UCSD-AML1 (cell line): ENCODE data around the gene FGD5.

Source experiments
- DNase-seq: peaks from one replicate; lab custom pipeline; 2025; ENCODE audit not compliant: unreplicated experiment; lab: John Stamatoyannopoulos, UW

FGD5 gene

GRCh38 chr3:14923476-14923875 is 104.7 kb downstream of the FGD5 start:
- DNase-seq, result no peak

- DNase-seq, result no peak
Observed at GRCh38 chr3:14925729-14926591, 107.2 kb downstream of the FGD5 start.

GRCh38 chr3:14926592-14926991 is 107.8 kb downstream of the FGD5 start:
- no peak for DNase-seq

- DNase-seq, result no peak
Observed at GRCh38 chr3:14927308-14927707, 108.5 kb downstream of the FGD5 start.

- DNase-seq, result no peak
Observed at GRCh38 chr3:14929310-14930074, 110.7 kb downstream of the FGD5 start.

GRCh38 chr3:14933820-14934425 is 115.2 kb downstream of the FGD5 start:
- DNase-seq, result no peak

- DNase-seq, result no peak
Observed at GRCh38 chr3:14935592-14936345, 117.0 kb downstream of the FGD5 start.

GRCh38 chr3:14938954-14939353 is 120.2 kb downstream of the FGD5 start:
- no peak for DNase-seq

- no peak for DNase-seq
Observed at GRCh38 chr3:14941871-14942270, 123.1 kb downstream of the FGD5 start.

- DNase-seq, result no peak
Observed at GRCh38 chr3:14943042-14943441, 124.3 kb downstream of the FGD5 start.

- no peak for DNase-seq
Observed at GRCh38 chr3:14946236-14946635, 127.5 kb downstream of the FGD5 start.

GRCh38 chr3:14946739-14947099 is 128.0 kb downstream of the FGD5 start:
- no peak for DNase-seq

- DNase-seq, result peak; percentile 91
Observed at GRCh38 chr3:14947100-14947885, 128.5 kb downstream of the FGD5 start, which contains the start of gene NR2C2. NR2C2 (plus strand) TSS chr3:14947583; CDS start chr3:15003915, 56,332 bp downstream.

- peak; percentile 96 for DNase-seq
Observed at GRCh38 chr3:14947886-14948608, 129.3 kb downstream of the FGD5 start.

- no peak for DNase-seq
Observed at GRCh38 chr3:14948609-14949038, 129.9 kb downstream of the FGD5 start.

GRCh38 chr3:14949126-14949525 is 130.4 kb downstream of the FGD5 start:
- no peak for DNase-seq

- DNase-seq, result no peak
Observed at GRCh38 chr3:14950274-14950673, 131.5 kb downstream of the FGD5 start.

- no peak for DNase-seq
Observed at GRCh38 chr3:14957153-14957552, 138.4 kb downstream of the FGD5 start.

- no peak for DNase-seq
Observed at GRCh38 chr3:14957925-14958324, 139.2 kb downstream of the FGD5 start.
